Heart left ventricle (tissue), 13 donors: ENCODE results near the gene NFIX.

Experiments
- POLR2A ChIP-seq, 2 donors: fragments of 450-650 bp; IDR thresholded peaks; one replicate each; pipeline ENCODE4 v1.6.1; 2017; ENCODE audit warnings: antibody characterized with exemption in 2 of 2, mild to moderate bottlenecking in 2 of 2, moderate library complexity in 2 of 2
- TF ChIP-seq, protein P1 (sequence below), 12 donors: fragments of 200-600 bp; sonication (generic) in 4 of 12; IDR thresholded peaks; one replicate each; pipeline versions ENCODE4 v1.5.0 to v1.8.0; 2018 to 2022; ENCODE audit warnings: antibody characterized with exemption in 12 of 12, mild to moderate bottlenecking in 5 of 12
- donor health status: ischemic (EF 13 %, LVEDD 7.1; RV severe dilation, severe dysfunction).
- donor health status: DM: no; HTN: yes; CAD: no.
- donor health status: DM: no; HTN: no; CAD: no.
- donor health status: ischemic (EF 25% LVEDD 6.9; RV normal size, moderate dysfunction).
- donor health status: ischemic (EF 25% LVEDD 5.7; RV mildly dilated, moderate dysfunction).
- donor health status: ischemic (EF 35%, LVEDD 5.7; RV mildly dilated, moderate dysfunction).
- donor health status: nonischemic (EF 11% LVEDD 7.7; RV severe dilation, severe dysfunction).
- donor health status: DM: yes; HTN: yes; CAD: no.
- donor health status: PGD.
- donor health status: ischemic (EF 29% LVEDD 5.4; RV normal size, mild dysfunction).
- donor health status: nonischemic (EF 23%, LVEDD 6.1; RV moderate dilation, normal function).

- TF ChIP-seq, protein P1, sequence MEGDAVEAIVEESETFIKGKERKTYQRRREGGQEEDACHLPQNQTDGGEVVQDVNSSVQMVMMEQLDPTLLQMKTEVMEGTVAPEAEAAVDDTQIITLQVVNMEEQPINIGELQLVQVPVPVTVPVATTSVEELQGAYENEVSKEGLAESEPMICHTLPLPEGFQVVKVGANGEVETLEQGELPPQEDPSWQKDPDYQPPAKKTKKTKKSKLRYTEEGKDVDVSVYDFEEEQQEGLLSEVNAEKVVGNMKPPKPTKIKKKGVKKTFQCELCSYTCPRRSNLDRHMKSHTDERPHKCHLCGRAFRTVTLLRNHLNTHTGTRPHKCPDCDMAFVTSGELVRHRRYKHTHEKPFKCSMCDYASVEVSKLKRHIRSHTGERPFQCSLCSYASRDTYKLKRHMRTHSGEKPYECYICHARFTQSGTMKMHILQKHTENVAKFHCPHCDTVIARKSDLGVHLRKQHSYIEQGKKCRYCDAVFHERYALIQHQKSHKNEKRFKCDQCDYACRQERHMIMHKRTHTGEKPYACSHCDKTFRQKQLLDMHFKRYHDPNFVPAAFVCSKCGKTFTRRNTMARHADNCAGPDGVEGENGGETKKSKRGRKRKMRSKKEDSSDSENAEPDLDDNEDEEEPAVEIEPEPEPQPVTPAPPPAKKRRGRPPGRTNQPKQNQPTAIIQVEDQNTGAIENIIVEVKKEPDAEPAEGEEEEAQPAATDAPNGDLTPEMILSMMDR (IDR thresholded peaks at IDR 0.05): no peak
- no peak for TF ChIP-seq POLR2A (IDR thresholded peaks at IDR 0.05)
Observed at GRCh38 chr19:13006431-13007281, 11.4 kb downstream of the NFIX start.
